GM21576 (cell line): Measurements from ENCODE around the gene CHMP5.
A peak's percentile ranks its signal among the peaks of the same experiment; 100 is the strongest.

Experiments used
- ATAC-seq: cut with Tn5 transposase; IDR thresholded peaks from one replicate; pipeline ENCODE4 v1.9.1; 2021; ENCODE audit warnings: mild to moderate bottlenecking, moderate library complexity; ENCODE audit not compliant: unreplicated experiment

Gene CHMP5

DNA sequence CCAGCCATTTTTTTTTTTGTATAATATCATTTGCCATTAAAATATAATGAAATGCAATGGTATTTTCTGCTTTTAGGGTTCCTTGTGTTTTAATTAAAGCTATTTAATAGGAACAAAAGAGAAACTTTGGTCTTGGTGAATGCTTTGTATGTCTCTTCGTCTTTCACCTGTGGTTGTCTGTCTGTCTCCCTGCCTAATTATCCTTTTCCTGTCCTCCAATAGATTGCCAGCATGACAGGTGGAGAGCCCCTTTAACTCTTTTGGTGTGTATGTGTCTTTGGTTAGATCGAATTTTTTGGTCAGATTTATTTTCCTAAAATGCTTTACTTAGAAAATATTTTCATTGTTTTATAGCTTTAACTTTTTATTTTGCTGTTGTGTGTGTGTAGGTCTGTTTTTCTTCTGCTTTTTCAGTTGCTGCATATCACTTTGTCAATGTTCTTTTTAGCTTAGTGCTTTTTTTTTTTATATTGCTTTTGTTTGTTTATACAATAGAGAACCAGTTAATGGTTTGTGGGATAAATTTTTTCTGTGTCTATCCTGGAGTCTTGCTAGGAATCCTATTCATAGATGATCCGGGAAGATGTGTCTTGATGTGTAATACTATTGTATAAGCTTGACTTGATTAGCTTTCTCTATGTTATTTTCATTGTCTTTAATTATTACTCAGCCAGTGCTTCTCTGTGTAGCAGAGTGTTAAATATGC lies 8.6 kb downstream of the CHMP5 start:
- no peak for ATAC-seq

DNA sequence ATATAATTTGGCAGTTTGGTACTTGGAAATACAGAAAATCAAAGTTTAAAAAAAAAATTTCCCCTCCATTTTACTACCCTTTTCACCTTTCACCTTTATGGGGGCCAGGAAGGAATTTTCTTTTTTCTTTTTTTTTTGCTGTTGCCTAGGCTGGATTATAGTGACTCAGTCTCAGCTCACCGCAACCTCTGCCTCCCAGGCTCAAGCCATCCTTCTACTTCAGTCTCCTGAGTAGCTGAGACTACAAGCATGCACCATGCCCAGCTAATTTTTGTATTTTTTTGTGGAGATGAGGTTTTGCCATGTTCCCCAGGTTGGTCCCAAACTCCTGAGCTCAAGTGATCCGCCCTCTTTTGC lies 9.1 kb downstream of the CHMP5 start:
- no peak for ATAC-seq

DNA sequence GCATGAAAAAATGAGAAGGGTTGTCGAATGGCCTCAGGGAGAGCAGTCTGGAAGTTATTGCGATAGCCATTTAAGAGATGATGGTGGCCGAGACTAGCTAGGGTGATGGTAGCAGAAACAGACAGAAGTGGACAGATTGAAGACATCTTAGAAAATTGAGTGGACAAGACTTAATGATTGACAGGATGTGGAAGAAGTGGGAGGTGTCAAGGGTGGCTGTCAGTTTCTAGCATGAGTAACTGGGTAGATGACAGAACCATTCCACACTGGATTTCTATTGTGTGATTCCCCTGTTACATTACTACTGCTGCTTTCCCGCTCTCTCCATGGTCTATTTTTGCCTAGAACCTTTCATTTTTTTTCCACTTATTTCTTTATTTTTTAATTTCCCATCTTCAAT lies 12.6 kb downstream of the CHMP5 start:
- ATAC-seq, result no peak

DNA sequence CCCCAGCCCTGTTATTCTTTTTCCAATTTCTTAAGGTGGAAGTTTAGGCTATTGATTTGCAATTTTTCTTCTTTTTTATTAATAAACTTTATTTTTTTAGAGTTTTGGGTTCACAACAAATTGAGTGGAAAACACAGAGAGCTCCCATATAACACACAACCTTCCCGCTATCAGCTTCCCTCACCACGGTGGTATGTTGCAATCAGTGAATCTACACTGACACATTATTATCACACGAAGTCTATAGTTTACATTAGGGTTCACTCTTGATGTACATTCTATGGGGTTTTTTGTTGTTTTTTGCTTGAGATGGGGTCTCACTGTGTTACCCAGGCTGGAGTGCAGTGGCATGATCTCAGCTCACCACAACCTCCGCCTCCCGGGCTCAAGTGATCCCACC lies 20.7 kb downstream of the CHMP5 start:
- no peak for ATAC-seq

DNA sequence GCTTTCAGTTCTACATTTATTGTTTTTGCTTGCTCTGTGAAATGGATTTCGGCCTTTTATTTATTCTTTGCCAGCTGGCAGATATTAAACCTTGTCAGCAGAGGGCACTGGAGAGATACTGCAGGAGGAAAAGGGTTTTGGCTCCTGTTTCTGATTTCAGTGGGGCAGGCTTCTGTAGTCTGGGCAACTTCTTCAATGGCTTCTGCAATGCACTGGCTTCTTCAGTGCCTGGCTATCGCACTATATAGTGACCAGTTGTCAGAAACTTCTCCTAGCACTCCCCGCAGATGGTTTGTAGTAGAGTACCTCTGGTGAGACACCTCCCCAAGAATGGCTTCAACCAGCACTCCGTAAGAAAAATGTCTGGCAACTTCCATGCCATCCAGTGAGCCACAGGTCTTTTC lies 22.2 kb downstream of the CHMP5 start:
- ATAC-seq, result no peak

DNA sequence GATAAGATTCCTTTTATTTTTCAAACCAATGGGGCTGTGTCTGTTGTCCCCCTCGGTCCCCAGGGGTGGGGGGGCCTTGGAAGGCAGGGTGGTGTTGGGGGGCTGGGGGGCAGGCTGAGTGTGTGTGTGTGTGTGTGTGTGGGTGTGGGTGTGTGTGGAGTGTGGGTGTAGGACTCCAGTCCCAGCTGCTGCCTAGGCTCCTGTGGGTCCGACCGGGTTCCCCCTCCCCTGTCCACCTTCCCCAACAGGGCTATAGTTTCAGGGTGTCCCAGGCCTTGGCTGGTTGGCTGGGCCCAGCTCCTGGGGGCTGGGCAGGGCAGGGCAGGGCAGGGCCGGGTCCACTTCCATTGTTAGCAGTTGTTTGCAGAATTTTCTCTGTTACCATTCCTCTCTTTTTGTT lies 23.4 kb downstream of the CHMP5 start:
- no peak for ATAC-seq

DNA sequence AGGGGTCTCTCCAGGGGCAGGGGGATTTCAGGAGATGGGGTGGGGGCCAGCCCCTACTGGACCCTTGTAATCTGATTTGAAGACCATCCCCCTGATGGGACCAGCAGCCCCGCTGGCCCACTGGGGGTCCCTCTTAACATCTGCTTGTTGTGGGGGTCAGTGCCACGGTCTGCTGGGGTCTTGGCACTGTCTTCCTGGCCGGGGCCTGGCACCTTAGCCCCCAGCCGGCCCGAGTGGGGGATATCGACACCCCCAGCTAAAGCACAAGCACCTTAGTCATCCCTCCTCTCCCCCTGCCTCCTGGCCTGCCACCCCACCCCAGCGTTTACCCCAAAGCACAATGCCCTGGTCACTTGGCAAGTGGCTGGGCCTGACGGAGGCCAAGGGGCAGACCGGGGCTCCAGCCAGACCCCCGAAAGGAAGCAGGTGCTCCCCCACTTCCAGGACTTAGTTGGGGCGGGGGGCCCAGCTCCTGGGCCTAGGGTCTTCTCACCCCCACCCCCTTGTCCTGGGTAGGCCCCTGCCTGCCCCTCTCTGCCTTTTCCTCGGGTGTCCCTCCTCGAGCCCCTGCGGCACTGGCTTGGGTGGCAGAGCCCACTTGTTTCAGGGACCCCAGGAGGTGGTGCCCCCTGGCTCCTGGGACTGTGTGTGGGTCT lies 24.1 kb downstream of the CHMP5 start:
- no peak for ATAC-seq

DNA sequence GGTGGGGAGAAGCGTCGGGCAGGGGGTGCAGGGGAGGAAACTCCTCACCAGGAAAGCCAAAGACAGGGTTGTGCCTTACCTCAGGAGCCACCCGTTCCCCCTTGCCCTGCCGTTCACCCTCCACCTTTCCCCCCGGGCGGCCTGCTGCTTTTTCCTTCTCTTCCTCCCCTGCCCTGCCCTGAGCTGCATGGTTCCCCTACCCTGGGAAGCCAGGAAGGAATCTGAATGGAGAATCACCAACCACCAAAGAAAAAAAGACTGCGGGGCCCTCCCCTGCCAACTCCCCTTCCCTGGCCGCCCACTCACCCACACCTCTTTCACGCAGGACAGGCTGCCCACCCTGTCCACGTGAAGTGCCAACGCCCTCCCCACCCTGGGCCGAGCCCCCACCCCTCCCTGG lies 24.6 kb downstream of the CHMP5 start:
- ATAC-seq, result no peak

DNA sequence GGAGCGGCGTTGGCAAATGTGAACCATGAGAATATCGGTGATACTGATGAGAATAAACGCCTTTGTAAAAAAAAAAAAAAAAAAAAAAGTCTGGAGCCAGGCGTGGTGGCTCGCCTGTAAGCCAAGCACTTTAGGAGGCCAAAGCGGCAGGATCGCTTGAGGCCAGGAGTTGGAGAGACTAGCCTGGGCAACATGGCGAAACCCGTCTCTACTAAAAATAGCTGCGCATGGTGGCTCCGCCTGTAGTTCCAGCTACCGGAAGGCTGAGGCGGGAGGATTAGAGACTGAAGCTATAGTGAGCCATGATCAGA lies 25.0 kb downstream of the CHMP5 start:
- ATAC-seq, result peak; percentile 20

DNA sequence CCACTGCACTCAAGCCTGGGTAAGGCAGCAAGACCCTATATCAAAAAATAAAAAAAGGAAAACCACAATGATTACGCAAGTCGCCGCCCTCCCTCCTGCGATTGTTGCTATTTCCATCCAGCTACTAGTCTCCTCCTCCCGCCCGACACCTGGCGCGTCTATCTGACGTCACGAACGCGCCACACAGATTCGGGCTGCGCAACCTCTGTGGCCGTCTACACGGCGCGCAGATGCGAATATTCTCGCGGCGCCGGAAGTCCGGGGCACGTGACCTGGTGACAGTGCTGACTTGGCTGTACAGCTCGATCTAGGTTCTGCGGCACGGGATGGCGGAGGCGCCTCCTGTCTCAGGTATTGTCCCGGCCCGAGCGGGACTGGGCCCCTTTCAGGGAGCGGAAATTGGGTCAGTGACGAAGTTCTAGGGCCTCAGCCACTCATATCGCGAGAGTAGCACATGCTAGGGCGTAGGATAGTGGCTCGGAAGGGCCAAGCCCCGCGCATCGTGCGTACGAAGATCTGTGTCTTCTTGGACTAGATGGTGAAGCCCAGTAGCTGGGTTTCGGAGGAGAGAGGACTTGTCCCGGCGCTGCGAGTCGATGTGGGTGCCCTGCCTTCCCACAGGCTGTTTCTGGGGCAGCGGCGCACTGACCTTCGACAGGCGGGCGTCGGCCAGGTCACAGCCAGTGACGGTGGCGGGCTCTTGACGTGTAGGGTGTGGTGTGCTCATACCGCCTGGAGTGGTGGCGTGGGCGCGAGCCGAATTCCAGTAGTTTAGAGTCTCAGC lies 25.6 kb downstream of the CHMP5 start, which contains the start of gene NFX1:
Gene NFX1, plus strand, starts transcription at position 270 of the 784 bp plus-strand sequence. Its CDS starts 57 bp downstream, at position 327.
- peak; percentile 82 for ATAC-seq

DNA sequence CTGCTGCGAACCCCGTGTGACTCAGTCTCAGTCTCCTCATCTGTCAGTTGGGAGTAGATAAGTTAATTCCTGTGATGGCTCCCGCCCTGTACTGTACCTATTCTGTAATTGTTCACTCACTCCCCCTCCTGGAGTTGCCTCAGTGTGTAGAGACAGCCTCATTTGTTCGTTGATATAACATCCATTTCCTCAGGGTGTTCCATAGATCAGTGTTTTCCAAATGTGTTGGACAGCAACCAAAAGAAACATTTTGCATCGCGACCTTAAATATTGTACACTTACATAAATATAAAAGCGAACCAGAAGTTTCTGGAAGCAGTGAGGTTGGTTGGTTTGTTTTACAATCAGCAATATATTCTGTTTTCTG lies 26.2 kb downstream of the CHMP5 start:
- peak; percentile 0 for ATAC-seq

DNA sequence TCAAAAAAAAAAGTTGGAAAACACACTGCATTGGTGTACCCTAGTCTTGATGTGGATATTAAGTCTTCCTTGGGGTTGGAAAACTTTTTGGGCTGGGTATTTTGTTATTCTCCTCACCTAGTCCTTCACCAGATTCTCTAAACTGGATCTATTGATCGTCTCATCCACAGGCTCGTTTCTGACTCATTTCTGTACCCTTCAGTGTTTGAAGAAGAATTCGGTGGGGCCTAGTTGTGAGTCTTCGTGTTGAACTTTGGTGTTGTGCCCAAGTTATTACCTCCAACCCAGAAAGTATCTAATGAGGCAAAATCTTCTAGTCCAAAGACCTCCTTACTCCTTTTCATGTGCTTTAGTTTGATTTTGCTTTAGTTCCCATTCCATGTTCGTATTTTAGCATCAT lies 27.1 kb downstream of the CHMP5 start:
- no peak for ATAC-seq

DNA sequence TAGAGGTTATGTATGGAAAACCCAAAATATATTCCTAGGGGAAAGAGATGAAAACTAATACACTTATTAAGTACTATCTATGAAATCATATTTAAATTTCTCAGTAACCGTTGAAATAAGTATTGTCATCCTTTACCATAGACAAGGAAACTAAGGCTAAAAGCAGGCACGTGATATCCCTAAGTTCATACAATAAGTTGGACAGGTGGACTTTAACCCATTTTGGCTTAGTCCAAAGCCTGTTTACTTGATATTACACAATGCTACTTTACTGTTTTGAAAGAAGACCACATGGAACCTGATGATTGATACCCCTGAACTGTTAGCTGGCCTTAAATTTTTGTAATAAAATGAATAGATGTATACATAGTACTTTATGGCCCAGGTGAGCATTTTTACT lies 28.9 kb downstream of the CHMP5 start:
- ATAC-seq, result no peak

DNA sequence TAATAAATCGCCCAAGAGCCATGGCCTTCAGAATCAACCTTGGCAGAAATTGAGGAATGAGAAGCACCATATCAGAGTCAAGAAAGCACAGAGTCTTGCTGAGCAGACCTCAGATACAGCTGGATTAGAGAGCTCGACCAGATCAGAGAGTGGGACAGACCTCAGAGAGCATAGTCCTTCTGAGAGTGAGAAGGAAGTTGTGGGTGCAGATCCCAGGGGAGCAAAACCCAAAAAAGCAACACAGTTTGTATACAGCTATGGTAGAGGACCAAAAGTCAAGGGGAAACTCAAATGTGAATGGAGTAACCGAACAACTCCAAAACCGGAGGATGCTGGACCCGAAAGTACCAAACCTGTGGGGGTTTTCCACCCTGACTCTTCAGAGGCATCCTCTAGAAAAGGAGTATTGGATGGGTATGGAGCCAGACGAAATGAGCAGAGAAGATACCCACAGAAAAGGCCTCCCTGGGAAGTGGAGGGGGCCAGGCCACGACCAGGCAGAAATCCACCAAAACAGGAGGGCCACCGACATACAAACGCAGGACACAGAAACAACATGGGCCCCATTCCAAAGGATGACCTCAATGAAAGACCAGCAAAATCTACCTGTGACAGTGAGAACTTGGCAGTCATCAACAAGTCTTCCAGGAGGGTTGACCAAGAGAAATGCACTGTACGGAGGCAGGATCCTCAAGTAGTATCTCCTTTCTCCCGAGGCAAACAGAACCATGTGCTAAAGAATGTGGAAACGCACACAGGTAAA lies 30.0 kb downstream of the CHMP5 start:
- ATAC-seq, result no peak

DNA sequence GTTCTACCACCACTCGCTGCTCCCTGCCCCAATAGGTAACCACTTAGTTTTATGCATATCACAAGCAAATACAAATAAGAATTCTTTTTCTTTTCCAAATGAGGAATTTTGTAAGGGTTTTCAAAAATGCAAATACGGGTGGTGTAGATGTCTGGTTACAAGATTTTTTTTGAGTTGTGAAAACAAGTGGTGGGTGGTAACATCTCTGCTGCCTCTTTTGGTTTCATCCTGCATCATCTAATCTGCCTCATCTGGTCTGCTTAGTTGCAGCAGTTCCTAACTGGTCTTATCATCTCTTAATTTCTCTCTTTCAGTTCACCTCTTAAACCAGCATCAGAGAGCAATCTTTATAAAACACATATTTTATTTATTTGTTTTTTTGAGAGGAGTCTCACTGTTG lies 30.7 kb downstream of the CHMP5 start:
- ATAC-seq, result peak; percentile 55

DNA sequence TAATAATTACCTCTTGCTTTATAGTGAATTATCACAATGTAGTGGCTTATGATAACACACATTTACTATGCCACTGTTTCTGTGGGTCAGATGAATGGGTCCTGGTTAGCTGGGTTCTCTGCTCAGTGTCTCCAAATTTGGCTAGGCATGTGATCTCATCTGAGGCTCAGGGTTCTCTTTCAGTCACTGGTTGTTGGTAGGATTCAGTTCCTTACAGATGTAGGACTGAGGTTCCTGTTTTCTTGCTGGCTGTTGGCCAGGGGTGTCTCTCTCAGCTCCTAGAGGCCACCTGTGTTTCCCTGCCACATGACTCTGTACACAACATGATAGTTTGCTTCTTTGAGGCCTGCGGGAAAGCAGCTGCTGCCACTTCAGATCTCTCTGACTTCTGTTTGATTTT lies 32.6 kb downstream of the CHMP5 start:
- ATAC-seq, result peak; percentile 90

DNA sequence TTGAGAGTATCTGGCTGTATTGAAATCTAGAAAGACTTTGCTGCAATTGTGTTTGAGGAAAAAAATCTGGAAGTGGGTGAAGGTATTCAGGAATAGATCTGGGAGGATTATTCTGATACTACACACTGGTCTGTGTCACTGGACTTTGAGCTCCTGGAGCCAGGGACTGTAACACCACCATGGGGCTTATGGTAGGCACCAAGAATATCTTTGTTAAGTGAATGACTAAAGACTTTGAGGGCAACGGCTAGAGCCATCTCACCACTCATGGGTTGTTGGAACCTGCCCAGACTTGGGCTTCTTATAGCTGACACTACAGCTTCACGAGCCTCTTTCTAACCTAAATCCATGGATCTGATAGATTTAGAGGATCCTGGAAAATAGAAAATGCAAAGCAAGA lies 35.7 kb downstream of the CHMP5 start:
- ATAC-seq, result no peak

DNA sequence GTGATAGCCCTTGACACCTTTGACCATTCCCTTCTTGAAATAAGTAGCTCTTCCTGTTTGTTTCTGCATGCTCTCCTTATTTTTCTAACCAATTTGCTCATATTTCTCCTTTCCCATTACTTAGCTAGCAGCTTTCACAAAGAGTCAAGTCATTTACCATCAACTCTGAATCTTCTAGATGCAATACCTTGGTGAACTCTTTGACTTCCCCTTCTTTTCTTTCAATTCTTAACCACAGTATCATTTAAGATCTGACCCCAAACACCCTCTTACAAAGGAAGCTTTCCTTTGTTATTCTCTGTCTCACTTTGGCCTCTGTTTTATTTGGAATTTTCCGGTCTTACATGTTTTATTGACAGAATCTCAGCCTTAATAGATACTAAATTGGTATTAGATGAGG lies 39.5 kb downstream of the CHMP5 start:
- no peak for ATAC-seq

DNA sequence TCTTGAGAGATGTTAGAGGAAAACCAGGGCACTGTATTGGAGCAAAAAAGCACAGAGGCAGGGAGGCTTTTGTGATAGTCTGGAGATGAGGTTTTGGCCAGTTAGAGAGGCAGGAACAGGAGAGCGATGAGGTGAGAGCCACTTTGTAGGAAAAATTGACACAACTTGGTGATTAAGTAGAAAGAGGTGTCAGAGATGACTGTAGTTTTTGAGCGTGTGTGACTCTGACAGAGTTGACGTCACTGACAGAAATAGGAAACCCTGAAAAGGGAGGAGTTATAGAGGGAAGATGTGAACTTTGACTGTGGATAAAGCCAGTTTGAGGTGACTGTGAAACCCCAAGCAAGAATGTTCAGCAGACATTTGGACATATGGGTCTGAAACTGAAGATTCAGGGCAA lies 41.2 kb downstream of the CHMP5 start:
- no peak for ATAC-seq

DNA sequence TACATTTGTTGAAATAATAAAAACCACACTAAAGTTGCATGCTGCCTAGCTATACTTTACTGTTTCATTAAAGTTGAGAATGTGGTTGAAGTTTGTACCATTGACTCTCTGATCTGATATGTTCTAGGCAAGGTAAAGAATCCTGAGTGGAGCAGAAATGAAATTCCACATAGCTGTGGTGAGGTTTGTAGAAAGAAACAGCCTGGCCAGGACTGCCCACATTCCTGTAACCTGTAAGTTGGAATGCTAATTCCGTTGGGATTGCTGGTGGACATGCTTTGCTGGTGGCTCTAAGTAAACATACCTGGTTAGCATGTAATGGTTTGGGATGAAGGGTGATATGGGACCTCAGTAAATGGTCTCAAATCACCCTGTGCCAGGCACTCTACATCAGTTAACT lies 42.2 kb downstream of the CHMP5 start:
- no peak for ATAC-seq

DNA sequence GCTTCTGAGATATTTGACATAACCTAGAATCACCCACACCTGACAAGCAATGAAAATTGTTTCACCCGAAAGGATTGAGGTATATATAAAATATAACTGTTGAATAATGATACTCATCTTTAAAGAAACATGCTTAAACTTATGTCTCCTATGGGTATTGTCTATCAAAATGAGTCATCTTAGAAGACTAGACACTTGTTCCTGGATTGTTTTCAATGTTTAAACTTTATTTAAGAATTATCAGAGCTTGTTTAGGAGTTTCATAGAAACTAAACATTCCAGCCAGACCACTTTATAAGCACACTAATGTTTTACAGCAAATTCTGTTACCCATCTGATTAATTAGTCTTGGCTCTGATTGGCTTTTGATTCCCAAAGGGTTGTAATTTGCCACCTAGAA lies 45.1 kb downstream of the CHMP5 start:
- no peak for ATAC-seq

DNA sequence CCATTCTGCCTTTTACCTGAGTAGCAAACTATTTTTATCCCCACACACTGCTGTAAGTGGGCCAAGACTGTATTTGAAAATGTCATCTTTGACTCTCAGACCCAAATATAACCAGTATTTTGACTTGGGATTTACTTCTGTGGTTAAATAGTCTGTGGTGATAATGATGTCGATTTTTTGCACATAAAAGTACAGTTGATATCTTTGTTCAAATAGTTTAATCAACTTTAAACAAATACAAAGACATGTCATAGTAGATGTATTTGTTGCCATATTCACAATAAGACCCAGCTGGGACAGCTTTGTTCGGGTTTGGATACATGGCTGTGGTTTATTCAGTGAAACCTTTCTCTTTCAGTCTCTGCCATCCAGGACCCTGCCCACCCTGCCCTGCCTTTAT lies 45.9 kb downstream of the CHMP5 start:
- ATAC-seq, result no peak
